GM18861 (cell line): Measurements from ENCODE around the gene CSAG1.
"Not testable (repeated sequence)": the region's sequence is repeated elsewhere in the genome, so short reads cannot be mapped to it uniquely, and the experiment has no call there.

Source experiments
- ATAC-seq: cut with Tn5 transposase; IDR thresholded peaks from one replicate; pipeline ENCODE4 v1.9.1; 2021; ENCODE audit not compliant: unreplicated experiment

CSAG1 gene

GRCh38 chrX:152700390-152700789 is 33.1 kb downstream of the CSAG1 start:
- not testable (repeated sequence) for ATAC-seq

- ATAC-seq, result not testable (repeated sequence)
These were observed 35.3 kb downstream of the CSAG1 start, which contains the start of gene MAGEA3 for GRCh38 chrX:152697952-152698931. MAGEA3 (plus strand) TSS chrX:152698794; CDS start chrX:152700833, 2,039 bp downstream.

- ATAC-seq, result peak; percentile 92
These were observed 52.5 kb downstream of the CSAG1 start for GRCh38 chrX:152681012-152681411.
